H1 (cell line): ENCODE measurements around the gene GALNT18. TPM values are rescaled to one million over a fixed set of nuclear protein-coding genes. Genes with fewer than 3 reads are reported as not detected.

Experiments
- CTCF ChIA-PET: fragments of 300-600 bp; sonication (Branson Sonifier 250); formaldehyde crosslinking; loops from one replicate; lab custom pipeline; 2021; ENCODE audit not compliant: partially characterized antibody; lab: Charles Lee
- POLR2A ChIA-PET: fragments of 300-600 bp; sonication (Branson Sonifier 250); formaldehyde crosslinking; loops from one replicate; lab custom pipeline; 2021; ENCODE audit warnings: inconsistent platforms; ENCODE audit not compliant: partially characterized antibody; lab: Charles Lee
- DNase-seq, 2 experiments: peaks; one replicate each; pipeline versions ENCODE4 v3.0.0 to v3.0.0-alpha.2; 2010 to 2022; ENCODE audit warnings: low spot score in 2 of 2, low read depth in 1 of 2, mixed read lengths in 1 of 2
- FAIRE-seq: peaks from 2 replicates; lab custom pipeline; 2011; peaks lifted over from hg19 to GRCh38; lab: Jason Lieb, UNC
- H2AFZ ChIP-seq: 2 replicates; pipeline ENCODE4 v1.8.1; 2012; ENCODE audit warnings: low read length, inconsistent platforms
- H2AK5ac ChIP-seq: 2 replicates; pipeline ENCODE4 v1.6.1; 2013; ENCODE audit warnings: low read depth, low read length
- H2BK120ac ChIP-seq: replicated peaks from 2 replicates; pipeline ENCODE3; 2013; ENCODE audit warnings: low read depth, low read length, inconsistent platforms
- H2BK12ac ChIP-seq: 2 replicates; pipeline ENCODE4 v1.6.1; 2013; ENCODE audit warnings: low read depth, low read length
- H2BK15ac ChIP-seq: 2 replicates; pipeline ENCODE4 v1.6.1; 2013; ENCODE audit warnings: low read length
- H2BK20ac ChIP-seq: 2 replicates; pipeline ENCODE4 v1.6.1; 2013; ENCODE audit warnings: low read length
- H2BK5ac ChIP-seq: 2 replicates; pipeline ENCODE4 v1.6.1; 2013; ENCODE audit warnings: low read depth, low read length
- H3K14ac ChIP-seq: 2 replicates; pipeline ENCODE4 v1.6.1; 2013; ENCODE audit warnings: inconsistent platforms; ENCODE audit not compliant: insufficient read length
- H3K18ac ChIP-seq: 2 replicates; pipeline ENCODE4 v1.6.1; 2013; ENCODE audit warnings: low read length; ENCODE audit errors: extremely low read depth
- H3K23ac ChIP-seq: 2 replicates; pipeline ENCODE4 v1.6.1; 2013; ENCODE audit warnings: inconsistent platforms; ENCODE audit not compliant: insufficient read length
- H3K23me2 ChIP-seq: 2 replicates; pipeline ENCODE4 v1.6.1; 2013; ENCODE audit warnings: low read depth, low read length
- H3K27ac ChIP-seq: 2 replicates; pipeline ENCODE4 v1.6.1; 2011; ENCODE audit warnings: low read depth, low read length, inconsistent platforms
- H3K27me3 ChIP-seq, 4 experiments: replicated peaks in 1 of 4; 1 replicate in 1 of 4; 2 replicates in 3 of 4; pipeline versions ENCODE4 v1.6.1 to v1.8.1; 2011 to 2013; ENCODE audit warnings: low read length in 3 of 4, mild to moderate bottlenecking in 3 of 4, inconsistent platforms in 2 of 4, mixed read lengths in 2 of 4, moderate library complexity in 1 of 4; ENCODE audit not compliant: control insufficient read depth in 3 of 4, insufficient read depth in 3 of 4; ENCODE audit errors: extremely low read depth in 1 of 4
- H3K36me3 ChIP-seq, 4 experiments: 2 replicates each; pipeline versions ENCODE4 v1.6.1 to v1.8.1; 2011 to 2013; ENCODE audit warnings: mild to moderate bottlenecking in 4 of 4, low read length in 3 of 4, moderate library complexity in 2 of 4, control low read depth in 1 of 4, inconsistent platforms in 1 of 4; ENCODE audit not compliant: insufficient read depth in 4 of 4, control insufficient read depth in 2 of 4
- H3K4ac ChIP-seq: replicated peaks from 2 replicates; pipeline ENCODE3; 2013; ENCODE audit warnings: low read length, low read depth, mixed read lengths, inconsistent platforms; ENCODE audit not compliant: insufficient read length
- H3K4me1 ChIP-seq, 4 experiments: replicated peaks in 1 of 4; 1 replicate in 1 of 4; 2 replicates in 3 of 4; pipeline versions ENCODE4 v1.6.1 to v1.8.1; 2011 to 2013; ENCODE audit warnings: low read length in 3 of 4, inconsistent platforms in 2 of 4, mixed read lengths in 1 of 4; ENCODE audit not compliant: insufficient read depth in 4 of 4, control insufficient read depth in 3 of 4
- H3K4me2 ChIP-seq, 2 experiments: 2 replicates each; pipeline versions ENCODE4 v1.6.1 to v1.8.1; 2011 to 2013; ENCODE audit warnings: low read depth in 2 of 2, low read length in 2 of 2, control low read depth in 1 of 2, inconsistent platforms in 1 of 2, mild to moderate bottlenecking in 1 of 2; ENCODE audit not compliant: insufficient read depth in 1 of 2
- H3K4me3 ChIP-seq, 4 experiments: fragments of 200-600, 300-600 bp in 1 of 4; sonication (generic), shearing (Covaris generic), sonication (Bioruptor Twin) in 1 of 4; 2 replicates each; pipeline versions ENCODE4 v1.5.1 to v1.8.1; 2011 to 2016; ENCODE audit warnings: low read length in 4 of 4, low read depth in 3 of 4, control low read depth in 2 of 4, inconsistent platforms in 2 of 4, mild to moderate bottlenecking in 2 of 4, mixed read lengths in 1 of 4, moderate library complexity in 1 of 4; ENCODE audit not compliant: insufficient read depth in 2 of 4; ENCODE audit errors: extremely low read depth in 1 of 4
- H3K56ac ChIP-seq: replicated peaks from 2 replicates; pipeline ENCODE3; 2013; ENCODE audit warnings: low read depth, mild to moderate bottlenecking, mixed read lengths, low read length, inconsistent platforms; ENCODE audit not compliant: insufficient read length
- H3K79me1 ChIP-seq: 2 replicates; pipeline ENCODE4 v1.6.1; 2013; ENCODE audit warnings: low read depth, low read length, control low read depth
- H3K79me2 ChIP-seq, 2 experiments: 2 replicates each; pipeline versions ENCODE4 v1.6.1 to v1.8.1; 2012 to 2013; ENCODE audit warnings: low read length in 2 of 2, mild to moderate bottlenecking in 2 of 2, inconsistent platforms in 1 of 2; ENCODE audit not compliant: insufficient read depth in 2 of 2, control insufficient read depth in 1 of 2
- H3K9ac ChIP-seq, 4 experiments: replicated peaks in 1 of 4; 1 replicate in 1 of 4; 2 replicates in 3 of 4; pipeline versions ENCODE4 v1.6.1 to v1.8.1; 2011 to 2013; ENCODE audit warnings: low read depth in 3 of 4, low read length in 3 of 4, control low read depth in 2 of 4, mild to moderate bottlenecking in 2 of 4, moderate library complexity in 2 of 4, inconsistent platforms in 1 of 4; ENCODE audit errors: extremely low read depth in 1 of 4
- H3K9me3 ChIP-seq, 2 experiments: 2 replicates each; pipeline versions ENCODE4 v1.6.1 to v1.8.1; 2012 to 2013; ENCODE audit warnings: mild to moderate bottlenecking in 2 of 2, moderate library complexity in 2 of 2, control low read depth in 1 of 2, inconsistent platforms in 1 of 2, low read depth in 1 of 2, low read length in 1 of 2, mixed read lengths in 1 of 2; ENCODE audit not compliant: insufficient read depth in 2 of 2
- H4K20me1 ChIP-seq, 2 experiments: replicated peaks in 1 of 2; 2 replicates each; pipeline versions ENCODE3 to v1.8.1; 2011 to 2013; ENCODE audit warnings: inconsistent platforms in 2 of 2, low read length in 2 of 2, mild to moderate bottlenecking in 1 of 2; ENCODE audit not compliant: insufficient read depth in 2 of 2, control insufficient read depth in 1 of 2
- H4K5ac ChIP-seq: 2 replicates; pipeline ENCODE4 v1.6.1; 2013; ENCODE audit warnings: low read length, low read depth, mixed read lengths, inconsistent platforms; ENCODE audit not compliant: insufficient read length
- H4K8ac ChIP-seq: 2 replicates; pipeline ENCODE4 v1.8.0; 2013; ENCODE audit warnings: mild to moderate bottlenecking, moderate library complexity, low read length, inconsistent platforms; ENCODE audit not compliant: insufficient read depth; ENCODE audit errors: extremely low read depth
- H4K91ac ChIP-seq: replicated peaks from 2 replicates; pipeline ENCODE3; 2013; ENCODE audit warnings: low read length, mixed read lengths, inconsistent platforms; ENCODE audit not compliant: insufficient read length
- ATF3 ChIP-seq: IDR thresholded peaks from 2 replicates; pipeline ENCODE4 v1.6.1; 2011; ENCODE audit warnings: low read depth, mild to moderate bottlenecking, low read length; ENCODE audit not compliant: insufficient read depth
- BACH1 ChIP-seq: IDR thresholded peaks from 2 replicates; pipeline ENCODE4 v1.6.1; 2012; ENCODE audit warnings: low read length, improper control_type of control experiment
- CEBPB ChIP-seq: IDR thresholded peaks from 2 replicates; pipeline ENCODE4 v1.6.1; 2012; ENCODE audit warnings: low read depth, low read length
- E2F6 ChIP-seq: IDR thresholded peaks from 2 replicates; pipeline ENCODE4 v1.6.1; 2012; ENCODE audit warnings: inconsistent platforms
- EZH2 ChIP-seq: fragments of 200-600 bp; sonication (generic); IDR thresholded peaks from 2 replicates; pipeline ENCODE4 v1.7.1; 2012; ENCODE audit warnings: low read depth, mild to moderate bottlenecking, moderate library complexity, low read length, inconsistent platforms; ENCODE audit not compliant: severe bottlenecking
- GABPA ChIP-seq: IDR thresholded peaks from 2 replicates; pipeline ENCODE4 v1.6.1; 2011; ENCODE audit warnings: mild to moderate bottlenecking, low read length, moderate library complexity, borderline replicate concordance; ENCODE audit not compliant: insufficient read depth
- KDM1A ChIP-seq: fragments of 200-600, 300-600 bp; sonication (generic); IDR thresholded peaks from 2 replicates; pipeline ENCODE4 v1.7.1; 2016; ENCODE audit warnings: mild to moderate bottlenecking, low read length, borderline replicate concordance
- SIN3A ChIP-seq, 2 experiments: IDR thresholded peaks in 1 of 2; conservative IDR thresholded peaks in 1 of 2; 2 replicates each; pipeline ENCODE4 v1.6.1; 2011 to 2012; ENCODE audit warnings: low read length in 2 of 2, improper control_type of control experiment in 1 of 2, low read depth in 1 of 2, mild to moderate bottlenecking in 1 of 2
- SP1 ChIP-seq: IDR thresholded peaks from 2 replicates; pipeline ENCODE4 v1.6.1; 2011; ENCODE audit warnings: low read depth, low read length
- SP4 ChIP-seq: IDR thresholded peaks from 2 replicates; pipeline ENCODE4 v1.6.1; 2012; ENCODE audit warnings: low read length, inconsistent platforms
- SUZ12 ChIP-seq: fragments of 200-600 bp; sonication (generic); IDR thresholded peaks from 2 replicates; pipeline ENCODE4 v1.6.1; 2012; ENCODE audit warnings: mild to moderate bottlenecking, inconsistent platforms, low read length, moderate library complexity, mixed read lengths
- TCF12 ChIP-seq: IDR thresholded peaks from 2 replicates; pipeline ENCODE4 v1.6.1; 2011; ENCODE audit warnings: low read depth, mild to moderate bottlenecking, low read length
- WGBS, 2 experiments: shearing (Covaris generic) in 1 of 2; methylation state at CpG; one replicate each; pipeline versions ENCODE4 v1.1.6 to v1.1.7; 2013 to 2015; ENCODE audit warnings: low lambda C conversion rate in 2 of 2, mixed read lengths in 2 of 2, inconsistent platforms in 1 of 2, low coverage in 1 of 2, missing lambda C conversion rate in 1 of 2; ENCODE audit not compliant: insufficient replicate concordance in 2 of 2, insufficient coverage in 1 of 2, insufficient read length in 1 of 2; ENCODE audit errors: extremely low coverage in 1 of 2, missing lambda C conversion rate in 1 of 2; 5-methylcytosine and 5-hydroxymethylcytosine counted together
- polyA plus RNA-seq, 7 experiments: library from polyadenylated mRNA; depleted of rRNA in 3 of 7; stranded (reverse) in 5 of 7; unstranded in 2 of 7; fragments of >200 nt in 5 of 7; fragments of 200-250 nt in 2 of 7; gene quantifications; 1 replicate in 5 of 7; 2 replicates in 1 of 7; 4 replicates in 1 of 7; pipeline versions ENCODE4 v1.2.1 to v1.2.3, GENCODE V29; 2011 to 2013; ENCODE audit warnings: missing spikeins in 2 of 7, mixed read lengths in 2 of 7
- total RNA-seq: library from RNA; stranded (reverse); fragmentation: NEBNext Ultra II Directional; extraction: Animal tissue kit (Norgen Biotek cat#: 25700); gene quantifications from 2 replicates; pipeline ENCODE4 v1.2.1, GENCODE V29; 2021
- TF ChIP-seq, protein P1 (sequence below): IDR thresholded peaks from 2 replicates; pipeline ENCODE4 v1.6.1; 2011; ENCODE audit warnings: low read length, improper control_type of control experiment

The GALNT18 gene
- total and polyA plus RNA-seq, 2 of the 8 experiments (the other 6 are each of a cell fraction or from before 2014, with no cell fraction given) = 6.0 to 9.4 TPM

DNA sequence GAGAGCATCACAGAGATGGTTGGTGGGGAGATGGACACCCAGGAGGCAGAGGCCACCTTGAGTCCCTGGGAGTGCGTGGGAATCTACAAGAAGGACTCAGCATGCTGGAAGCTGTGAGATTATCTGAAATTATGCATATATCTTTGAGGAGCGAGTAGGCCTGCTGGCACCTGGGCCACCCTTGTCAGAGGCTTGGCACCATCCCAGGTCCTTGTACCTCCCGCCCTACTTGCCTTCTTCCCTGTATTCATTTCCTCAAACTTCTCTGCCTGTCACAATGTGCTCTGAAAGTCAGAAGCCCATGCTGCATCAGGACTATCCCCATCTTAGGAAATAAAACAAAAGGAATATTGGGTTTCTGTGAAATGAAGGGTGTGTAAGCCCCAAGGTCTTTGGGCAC, 135.8 kb downstream of the GALNT18 start:
- Histone ChIP-seq H3K79me2 (no peaks in the 10 kb centered on the region), H3K27me3 (no peaks in the 10 kb centered on the region), H3K9ac (no peak overlapping the region), H2AK5ac (no peak overlapping the region), H3K4me1 (no peaks in the 10 kb centered on the region), H3K9me3 (no peaks in the 10 kb centered on the region), H3K23ac (no peak overlapping the region), H3K14ac (no peak overlapping the region), H3K27ac (no peak overlapping the region), H4K8ac (no peak overlapping the region), H2BK5ac (no peak overlapping the region), H3K18ac (no peak overlapping the region), H2AFZ (no peak overlapping the region), H3K56ac (no peak overlapping the region), H2BK12ac (no peak overlapping the region), H3K4ac (no peak overlapping the region), H3K4me3 (no peak overlapping the region), H4K20me1 (no peaks in the 10 kb centered on the region), H3K23me2 (no peaks in the 10 kb centered on the region), H3K79me1 (no peaks in the 10 kb centered on the region), H2BK15ac (no peak overlapping the region), H2BK20ac (no peak overlapping the region), H4K91ac (no peak overlapping the region), H3K4me2 (no peak overlapping the region), H4K5ac (no peak overlapping the region), H3K36me3 (no peaks in the 10 kb centered on the region), H2BK120ac (no peak overlapping the region)
- CTCF ChIA-PET = no interaction called here
- 87% methylated on average over 3 of the region's 3 CpGs; no CpG with 5 or more reads in 1 of the 2 experiments for WGBS, 2 experiments
- POLR2A ChIA-PET = no interaction called here
- no peak for DNase-seq
- FAIRE-seq = no peak
- TF ChIP-seq KDM1A = no peak
- TF ChIP-seq GABPA = no peak
- TF ChIP-seq CEBPB = no peak
- no peak for TF ChIP-seq EZH2
- no peak for TF ChIP-seq BACH1
- no peak for TF ChIP-seq SUZ12
- TF ChIP-seq SIN3A (conservative IDR thresholded peaks at IDR 0.05 in 1 of 2, IDR thresholded peaks at IDR 0.05 in 1 of 2; ENCODE audit: low read depth in 1 of 2, low read length in 2 of 2) = no peak
- TF ChIP-seq, protein P1, sequence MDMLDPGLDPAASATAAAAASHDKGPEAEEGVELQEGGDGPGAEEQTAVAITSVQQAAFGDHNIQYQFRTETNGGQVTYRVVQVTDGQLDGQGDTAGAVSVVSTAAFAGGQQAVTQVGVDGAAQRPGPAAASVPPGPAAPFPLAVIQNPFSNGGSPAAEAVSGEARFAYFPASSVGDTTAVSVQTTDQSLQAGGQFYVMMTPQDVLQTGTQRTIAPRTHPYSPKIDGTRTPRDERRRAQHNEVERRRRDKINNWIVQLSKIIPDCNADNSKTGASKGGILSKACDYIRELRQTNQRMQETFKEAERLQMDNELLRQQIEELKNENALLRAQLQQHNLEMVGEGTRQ = no peak
- TF ChIP-seq E2F6 = no peak
- no peak for TF ChIP-seq TCF12
- no peak for TF ChIP-seq ATF3
- TF ChIP-seq SP1 = no peak
- no peak for TF ChIP-seq SP4
